HG03039 (cell line): ENCODE data around the gene GCKR.

Source experiments
- ATAC-seq: cut with Tn5 transposase; IDR thresholded peaks from one replicate; pipeline ENCODE4 v1.9.1; 2021; ENCODE audit warnings: mild to moderate bottlenecking, moderate library complexity; ENCODE audit not compliant: unreplicated experiment

GCKR gene

DNA sequence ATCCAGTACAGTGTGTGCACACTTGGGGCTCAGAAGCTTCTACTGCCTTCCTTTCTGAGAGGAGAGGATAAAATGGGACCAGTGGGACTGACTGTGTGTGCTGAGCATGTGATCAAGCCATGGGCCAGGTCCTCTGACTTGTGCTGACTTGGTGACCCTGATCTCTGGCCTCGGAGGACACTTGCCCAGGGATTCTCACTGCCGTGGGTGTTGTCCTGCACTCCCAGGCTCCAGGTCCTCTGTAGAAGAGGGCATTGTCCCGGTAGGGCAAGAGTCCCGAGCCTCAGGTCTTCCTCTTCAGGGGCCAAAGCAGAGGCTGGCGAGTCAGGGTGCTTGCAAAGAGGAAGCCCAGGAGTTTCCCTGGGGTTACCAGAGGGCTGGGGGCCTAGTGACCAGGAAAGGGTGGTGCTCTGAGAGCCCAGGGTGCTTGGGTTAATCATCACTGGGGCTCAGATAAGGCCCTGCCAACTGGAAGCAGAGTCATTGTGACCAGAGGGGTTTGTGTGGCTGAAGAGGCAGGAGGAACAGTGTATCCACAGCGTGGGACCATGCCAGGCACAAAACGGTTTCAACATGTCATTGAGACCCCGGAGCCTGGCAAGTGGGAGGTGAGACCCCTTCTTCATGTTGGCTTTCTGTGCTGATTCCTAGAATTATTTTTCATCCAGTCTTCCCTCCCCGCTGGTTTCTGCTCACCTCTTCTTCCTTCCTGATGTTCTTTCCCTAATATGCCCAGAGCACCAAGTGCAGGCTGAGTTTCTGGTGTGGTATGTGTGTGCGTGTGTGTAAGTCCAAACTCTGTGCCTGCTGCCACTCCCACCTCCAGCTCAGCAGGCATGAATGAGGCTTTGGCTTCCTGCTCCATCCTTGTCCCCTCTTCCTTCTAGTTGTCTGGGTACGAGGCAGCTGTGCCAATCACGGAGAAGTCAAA is at the start of gene GCKR:
TSS of gene GCKR (plus strand) at position 483 of the 931 bp plus-strand sequence. CDS start at position 549, 66 bp downstream.
- no peak for ATAC-seq

DNA sequence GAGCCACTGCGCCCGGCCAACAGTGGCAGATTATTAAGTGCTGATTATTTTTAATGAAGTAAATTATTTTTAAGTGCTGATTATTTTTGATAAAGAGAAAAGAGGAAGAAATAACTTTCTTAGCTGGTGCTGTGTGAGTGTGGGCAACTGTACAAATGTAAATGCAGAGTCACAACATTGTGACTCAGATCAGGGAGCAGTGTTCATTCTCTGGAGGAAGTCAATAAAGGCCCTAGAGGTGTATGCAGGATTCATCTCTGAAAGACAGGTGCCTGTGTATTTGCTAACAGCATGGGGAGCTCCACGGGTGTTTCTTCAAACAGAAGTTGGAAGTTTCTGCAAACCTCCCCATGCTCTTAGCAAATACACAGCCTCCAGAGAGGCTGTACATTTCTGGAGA is 48.3 kb upstream of the GCKR start:
- no peak for ATAC-seq

DNA sequence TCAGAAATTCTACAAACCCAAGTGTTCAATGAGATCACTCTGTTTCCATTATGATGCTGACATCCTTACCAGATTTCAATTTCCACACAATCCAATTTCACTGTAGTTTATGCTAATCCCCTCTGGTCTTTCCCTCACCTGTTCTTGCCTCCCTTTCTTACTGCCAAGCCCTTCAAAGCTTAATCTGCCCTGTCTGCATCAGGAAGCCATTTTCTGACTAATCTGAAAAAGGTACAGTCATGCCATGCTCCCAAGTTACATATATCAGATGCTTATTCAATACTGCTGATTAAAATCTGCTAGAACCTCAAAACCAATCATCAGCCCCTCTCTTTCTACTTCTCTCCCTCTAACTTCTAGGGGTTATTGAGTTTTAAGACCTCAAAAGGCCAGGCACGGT is 45.5 kb upstream of the GCKR start:
- no peak for ATAC-seq

DNA sequence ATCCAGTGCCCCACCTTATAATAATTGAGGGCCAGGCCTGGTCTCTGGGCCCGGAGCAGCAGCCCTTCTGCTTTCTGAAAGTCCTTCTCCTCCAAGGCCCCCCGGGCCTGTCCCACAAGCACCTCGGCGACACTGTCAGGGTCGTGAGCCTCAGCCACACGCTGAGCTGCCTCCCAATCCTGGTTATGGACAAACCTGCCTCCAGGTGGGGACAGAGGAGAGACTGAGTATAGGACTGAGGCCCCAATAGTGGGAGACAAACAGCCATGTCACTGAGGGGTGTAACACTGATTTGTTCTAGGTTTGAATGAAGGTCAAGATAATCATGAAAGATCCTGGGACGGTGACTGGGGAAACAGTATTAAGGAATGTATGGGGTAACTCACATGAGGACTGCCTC is 42.7 kb upstream of the GCKR start:
- ATAC-seq = no peak

DNA sequence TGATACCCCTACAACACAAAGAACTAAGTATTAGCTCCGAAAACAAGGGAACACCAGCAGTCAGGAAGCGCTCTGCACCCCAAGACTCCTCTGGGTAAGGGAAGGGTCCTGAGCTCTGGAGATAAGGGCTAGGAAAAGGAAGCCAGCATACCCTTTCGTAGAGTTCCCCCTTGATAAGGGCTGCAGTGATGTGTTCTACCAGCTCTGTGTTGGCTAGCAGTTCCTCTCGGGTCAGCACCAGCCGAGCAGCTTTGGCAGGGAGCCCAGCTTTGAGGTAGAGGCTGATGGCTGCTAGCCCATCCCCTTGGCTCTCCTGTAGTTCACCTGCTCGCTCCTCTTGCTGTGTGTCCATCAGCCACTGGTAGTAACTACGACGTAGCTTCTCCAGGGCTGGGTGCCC is 35.5 kb upstream of the GCKR start:
- ATAC-seq = no peak

DNA sequence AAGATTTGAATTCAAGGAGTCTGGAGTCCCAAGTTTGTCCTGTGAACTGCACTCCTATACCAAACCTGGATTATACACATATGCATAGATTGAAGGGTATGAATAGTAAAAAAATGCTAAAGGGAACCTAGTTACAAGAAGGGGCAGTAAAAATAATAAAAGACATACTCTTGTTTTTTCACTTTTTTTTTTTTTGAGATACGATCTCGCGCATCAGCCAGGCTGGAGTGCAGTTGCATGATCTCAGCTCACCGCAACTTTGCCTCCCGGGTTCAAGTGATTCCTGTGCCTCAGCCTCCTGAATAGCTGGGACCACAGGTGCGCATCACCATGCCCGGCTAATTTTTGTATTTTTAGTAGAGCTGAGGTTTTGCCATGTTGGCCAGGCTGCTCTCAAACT is 32.2 kb upstream of the GCKR start:
- no peak for ATAC-seq

DNA sequence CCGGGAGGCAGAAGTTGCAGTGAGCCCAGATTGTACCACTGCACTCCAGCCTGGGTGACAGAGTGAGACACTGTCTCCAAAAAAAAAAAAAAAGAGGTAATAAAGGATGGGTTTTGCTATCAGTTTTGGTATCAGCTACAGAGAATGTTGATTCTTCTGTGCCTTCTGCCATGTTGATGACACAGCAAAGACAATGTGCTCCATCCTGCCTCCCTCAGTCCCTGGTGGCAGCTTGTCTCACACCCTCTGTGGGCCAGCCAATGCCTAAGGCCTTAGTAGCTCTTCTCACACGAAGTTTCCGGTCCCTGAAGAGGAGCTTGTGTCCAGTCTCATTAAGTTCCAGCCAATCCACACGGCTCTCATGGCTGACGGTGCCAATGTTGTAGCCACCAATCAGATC is 24.7 kb upstream of the GCKR start:
- ATAC-seq = no peak

GRCh38 chr2:27485496-27485895 is 11.1 kb upstream of the GCKR start:
- no peak for ATAC-seq

- peak; percentile 3 for ATAC-seq
Observed at GRCh38 chr2:27489118-27489497, 7.5 kb upstream of the GCKR start.

- peak; percentile 88 for ATAC-seq
Observed at GRCh38 chr2:27489498-27490397, 6.9 kb upstream of the GCKR start, which contains the start of gene IFT172. Gene IFT172, minus strand, starts transcription at chr2:27489743. Its CDS starts 90 bp downstream, at chr2:27489653.

DNA sequence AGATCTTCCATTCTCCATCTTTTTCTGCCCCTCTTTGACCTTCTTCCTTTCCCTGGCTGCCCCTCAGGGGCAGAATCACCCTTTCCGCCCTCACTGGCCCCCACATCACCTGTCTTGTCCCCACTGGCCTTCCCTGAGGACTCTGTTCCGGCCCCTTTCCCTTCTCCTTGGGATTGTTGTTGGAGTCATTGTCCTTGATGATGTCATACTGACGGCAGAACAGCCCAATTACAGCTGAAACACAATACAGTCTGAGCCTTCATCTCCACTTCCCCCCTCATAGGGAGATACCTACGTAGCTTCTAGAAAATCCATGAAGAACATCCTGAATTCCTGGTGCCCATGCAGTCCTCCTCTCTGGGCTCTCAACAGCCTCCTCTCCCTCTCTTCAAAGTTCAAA is 4.1 kb upstream of the GCKR start:
- ATAC-seq = no peak

- no peak for ATAC-seq
Observed at GRCh38 chr2:27493948-27494283, 2.7 kb upstream of the GCKR start.

DNA sequence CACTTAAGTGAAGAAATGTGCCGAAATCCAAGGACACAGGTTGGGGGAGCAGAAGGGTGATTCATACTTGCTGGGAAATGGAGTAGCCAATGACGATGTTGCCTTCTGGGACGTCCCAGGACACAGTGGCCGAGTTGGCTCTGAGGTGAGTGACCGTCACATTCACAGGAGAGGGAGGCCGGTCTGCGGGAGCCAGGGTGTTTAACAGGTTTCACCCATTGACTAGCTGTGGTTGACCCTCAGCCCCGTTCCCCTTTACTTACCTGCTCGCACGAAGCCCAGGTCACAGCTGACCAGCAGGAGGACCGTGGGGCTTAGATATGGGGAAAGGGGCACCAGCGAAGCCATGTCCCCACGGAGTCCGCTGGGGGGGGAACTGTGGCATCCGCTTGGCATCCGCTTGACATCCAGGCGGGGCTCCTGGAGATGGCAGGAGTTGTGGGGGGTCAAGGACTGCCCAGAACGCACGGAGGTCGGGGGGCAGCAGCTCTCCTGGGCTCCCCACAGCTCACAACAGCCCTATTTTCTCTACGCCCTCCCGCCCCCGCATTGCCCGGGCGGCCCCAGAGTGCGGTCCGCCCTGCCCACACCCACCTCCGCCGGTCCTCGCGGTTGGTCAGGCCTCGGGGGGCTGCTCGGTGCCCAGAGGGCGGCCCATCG is 2.2 kb upstream of the GCKR start:
- ATAC-seq = no peak

- no peak for ATAC-seq
Observed at GRCh38 chr2:27494944-27495554, 1.6 kb upstream of the GCKR start, which contains the start of gene FNDC4. Gene FNDC4, minus strand, starts transcription at chr2:27495200. Its CDS starts 521 bp downstream, at chr2:27494679.

GRCh38 chr2:27495840-27496356 is 741 bp upstream of the GCKR start:
- no peak for ATAC-seq

- ATAC-seq = no peak
Observed at GRCh38 chr2:27497288-27497627, 619 bp downstream of the GCKR start.

DNA sequence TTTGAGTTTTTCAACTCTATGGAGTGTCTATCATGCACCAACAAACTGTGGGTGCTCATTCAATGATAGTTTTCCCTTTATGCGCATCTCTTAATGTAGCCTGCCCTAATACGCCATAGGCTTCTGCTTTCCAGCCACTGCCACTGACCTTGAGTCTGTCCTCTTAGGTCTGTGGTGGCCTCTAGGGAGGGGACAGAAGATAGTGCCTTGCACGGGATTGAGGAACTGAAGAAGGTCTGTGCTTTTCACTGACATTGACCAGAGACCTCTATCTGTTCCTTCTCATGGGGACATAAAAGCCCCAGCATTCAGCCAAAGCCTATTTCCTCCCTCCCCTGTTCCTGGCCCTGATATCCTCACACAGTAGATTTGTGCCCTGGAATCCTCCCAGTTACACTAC is 2.3 kb downstream of the GCKR start:
- no peak for ATAC-seq

DNA sequence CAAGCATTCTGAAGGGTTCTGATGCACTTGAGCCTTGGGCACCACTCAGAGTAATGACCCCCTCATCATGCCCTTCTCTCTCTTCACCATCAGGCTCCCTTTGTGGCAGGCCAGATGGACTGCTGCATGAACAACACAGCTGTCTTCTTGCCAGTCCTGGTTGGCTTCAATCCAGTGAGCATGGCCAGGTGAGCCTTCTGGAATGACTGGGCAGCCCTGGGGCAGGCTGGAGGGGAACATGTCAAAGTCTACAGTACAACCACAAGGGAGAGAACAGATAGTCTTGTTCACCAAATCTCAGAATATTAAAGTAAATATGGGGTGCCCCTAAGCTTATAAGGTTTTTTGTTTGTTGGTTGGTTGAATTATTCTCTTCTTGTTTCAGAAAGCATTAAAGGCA is 4.4 kb downstream of the GCKR start:
- ATAC-seq = no peak

DNA sequence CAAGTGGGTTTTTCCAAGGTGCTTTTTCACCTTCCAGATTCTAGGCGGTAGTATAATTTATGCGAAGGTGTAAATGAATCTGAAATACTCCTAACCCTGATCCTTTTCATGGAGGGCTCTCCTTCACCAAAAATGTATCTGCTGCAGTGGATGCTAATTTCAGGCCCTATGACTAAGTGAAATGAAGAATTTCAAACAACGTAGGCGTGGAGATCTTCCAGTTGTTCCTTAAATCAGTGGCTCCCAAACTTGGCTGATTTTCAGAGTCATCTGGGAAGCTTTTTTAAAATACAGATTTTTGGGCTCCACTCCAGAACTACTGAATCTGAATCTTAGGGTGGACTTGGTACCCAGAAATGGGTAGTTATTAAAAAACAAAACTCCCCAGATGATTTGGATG is 5.5 kb downstream of the GCKR start:
- no peak for ATAC-seq

- no peak for ATAC-seq
Observed at GRCh38 chr2:27506587-27506986, 9.9 kb downstream of the GCKR start.

GRCh38 chr2:27507293-27507692 is 10.7 kb downstream of the GCKR start:
- no peak for ATAC-seq
